Activated T-cell treated with anti-CD3 and anti-CD28 coated beads for 4 hours (primary cell): ENCODE results near the gene CASQ2.

Experiments
- DNase-seq: peaks from one replicate; pipeline ENCODE4 v3.0.0-alpha.2; 2020

CASQ2 gene

GRCh38 chr1:115727706-115728249, 40.7 kb downstream of the CASQ2 start:
- DNase-seq = no peak

DNA sequence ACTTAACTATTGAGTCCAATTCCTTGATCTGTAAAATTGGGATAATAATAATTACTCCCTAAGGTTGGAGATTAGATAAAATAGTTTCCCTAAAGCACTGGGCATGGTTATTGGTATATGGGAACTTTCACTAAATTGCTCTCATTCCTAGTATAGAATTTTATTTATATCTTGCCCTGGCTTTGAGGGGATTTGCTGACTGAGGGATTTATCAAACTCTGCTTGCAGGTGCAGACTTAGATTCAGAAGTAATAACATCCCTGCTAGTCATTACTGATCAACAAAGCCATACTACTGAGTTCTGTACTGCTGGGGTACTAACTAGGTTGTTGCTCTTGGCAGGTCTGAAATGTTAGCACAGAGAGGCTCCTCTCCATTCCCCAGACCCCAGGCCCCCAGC, 41.9 kb downstream of the CASQ2 start:
- no peak for DNase-seq

DNA sequence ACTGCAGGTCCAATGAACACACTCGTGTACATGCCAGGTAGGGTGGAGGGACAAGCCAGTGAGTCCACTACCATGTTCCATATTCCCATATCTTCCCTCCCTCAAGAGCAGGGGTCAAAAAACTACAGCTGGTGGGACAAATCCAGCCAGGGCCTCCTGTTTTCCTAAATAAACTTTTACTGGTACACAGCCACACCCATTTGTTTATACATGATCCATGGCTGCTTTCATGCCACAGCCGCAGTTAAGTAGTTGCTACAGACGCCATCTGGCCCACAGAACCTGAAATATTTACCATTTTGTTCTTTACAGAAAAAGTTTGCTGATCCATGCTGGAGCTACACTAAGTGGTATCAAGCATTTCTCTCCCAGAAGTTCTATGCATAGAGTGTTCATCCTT, 42.4 kb downstream of the CASQ2 start:
- no peak for DNase-seq

DNA sequence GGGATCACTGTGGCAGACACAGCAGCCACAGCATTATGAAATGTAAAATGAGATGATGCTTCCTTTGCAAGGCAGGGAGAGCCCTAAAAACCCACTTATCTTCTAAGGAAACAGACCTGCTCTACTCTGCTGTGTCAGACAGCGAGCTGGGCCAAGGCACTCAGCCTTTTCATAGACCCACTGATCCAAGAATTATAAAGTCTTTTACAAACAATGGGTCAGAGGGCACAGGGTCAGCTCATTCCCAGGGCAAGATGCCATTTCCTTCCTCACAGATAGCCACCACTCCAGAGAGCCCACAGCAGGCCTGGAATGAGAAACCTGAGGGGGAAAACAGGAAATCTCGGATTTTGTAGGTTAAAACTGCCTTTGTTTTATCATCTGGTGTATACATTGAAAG, 42.9 kb downstream of the CASQ2 start:
- no peak for DNase-seq

DNA sequence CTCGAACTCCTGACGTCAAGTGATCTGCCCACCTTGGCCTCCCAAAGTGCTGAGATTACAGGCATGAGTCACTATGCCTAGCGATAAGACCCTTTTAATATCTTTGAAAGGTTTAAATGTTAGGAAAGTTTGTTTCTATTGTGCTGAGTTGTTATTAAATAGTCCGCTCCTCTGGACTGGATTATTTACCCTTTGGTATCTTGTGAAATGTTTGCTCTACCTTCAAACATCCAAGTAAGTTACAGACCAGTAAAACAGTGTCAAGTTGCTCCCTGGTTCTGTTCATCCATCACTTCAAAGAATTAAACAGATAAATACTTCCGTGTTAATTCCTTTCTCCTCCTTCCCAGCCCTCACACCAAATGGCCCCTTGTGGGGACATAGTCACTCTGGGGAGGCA, 44.8 kb downstream of the CASQ2 start:
- DNase-seq = no peak

DNA sequence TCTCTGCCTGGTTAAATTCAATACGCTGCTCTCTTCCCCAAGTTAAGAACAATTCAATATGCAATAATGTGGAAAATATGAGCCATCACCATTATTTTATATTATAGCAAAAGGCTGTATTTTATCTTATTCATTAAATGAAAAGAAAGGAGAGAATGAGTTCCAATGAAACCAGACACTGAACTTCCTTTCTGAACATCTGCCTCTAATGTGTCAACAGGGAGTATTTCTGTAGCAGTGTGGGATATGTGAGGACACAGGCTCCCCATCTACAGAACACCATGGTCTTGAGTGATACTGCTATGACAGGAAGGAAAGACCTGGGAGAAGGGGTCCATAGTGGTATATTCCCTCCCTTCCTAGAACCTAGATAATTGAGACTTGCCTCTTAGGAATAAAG, 46.3 kb downstream of the CASQ2 start:
- DNase-seq = no peak

DNA sequence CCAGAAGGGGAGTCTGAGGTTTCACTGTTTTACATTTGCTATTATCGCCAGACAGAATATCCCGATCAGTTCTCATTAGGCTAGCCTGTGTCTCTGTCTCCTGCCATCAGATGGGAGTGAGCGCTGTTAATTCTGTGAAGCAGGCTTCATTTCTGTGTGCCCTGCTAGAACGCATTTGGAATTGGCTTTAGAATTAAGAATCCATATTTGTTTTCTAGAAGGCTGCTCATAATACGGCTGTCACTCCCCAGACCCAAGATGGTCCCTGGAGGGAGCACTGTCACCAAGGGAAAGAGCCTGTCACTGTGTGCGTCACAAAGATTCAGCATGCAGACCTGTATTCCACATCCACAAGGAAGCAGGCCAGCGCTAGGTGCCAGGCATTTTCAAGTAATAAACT, 49.2 kb downstream of the CASQ2 start:
- DNase-seq = no peak

- no peak for DNase-seq
Observed at GRCh38 chr1:115718011-115718754, 50.3 kb downstream of the CASQ2 start.

DNA sequence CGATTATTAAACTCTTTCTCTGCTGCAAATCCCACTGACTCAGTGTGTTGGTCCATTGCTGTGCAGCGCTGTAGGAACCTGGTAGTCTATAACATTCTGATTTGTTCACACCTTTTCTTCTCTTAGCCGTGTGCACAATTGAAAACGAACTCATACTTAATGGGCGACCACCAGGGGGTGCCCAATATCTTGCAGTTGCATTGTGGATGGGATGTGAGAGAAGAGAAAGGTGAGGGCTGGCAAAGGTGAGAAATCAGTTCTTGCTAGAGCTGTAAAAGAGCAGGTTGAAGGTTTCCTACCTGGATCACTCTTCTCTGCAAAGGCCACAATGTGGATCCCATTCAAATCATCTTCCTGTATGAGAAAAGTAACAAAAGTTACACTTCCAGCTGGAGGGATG, 51.0 kb downstream of the CASQ2 start:
- DNase-seq = no peak

DNA sequence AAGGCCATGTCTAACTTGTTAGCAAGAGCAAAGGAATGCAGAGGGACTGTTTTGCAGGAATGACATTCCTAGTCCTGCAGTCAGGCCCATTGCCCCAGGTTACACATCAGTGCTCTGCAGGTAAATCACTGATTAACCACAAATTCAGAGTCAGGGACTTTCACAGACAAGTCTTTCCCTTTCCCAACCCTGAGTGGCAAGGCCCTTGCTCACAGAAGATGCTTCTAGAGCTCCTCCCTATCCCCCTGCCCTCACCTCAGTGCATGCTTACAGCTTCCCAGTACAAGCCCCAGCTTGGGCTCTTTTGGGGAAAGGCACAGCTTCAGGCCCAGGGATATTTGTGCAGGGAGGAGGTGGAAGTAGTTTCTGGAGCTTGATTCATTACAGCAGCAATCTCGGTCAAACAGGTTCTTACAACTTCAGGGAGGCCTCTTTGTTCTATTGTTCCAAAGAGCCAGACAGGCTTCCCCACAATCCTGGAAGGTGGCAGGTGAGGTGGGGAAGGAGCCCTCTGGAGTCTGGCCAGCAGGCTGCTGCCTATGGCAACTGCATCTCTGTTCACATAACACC, 53.9 kb downstream of the CASQ2 start:
- no peak for DNase-seq

GRCh38 chr1:115713906-115714305, 54.6 kb downstream of the CASQ2 start:
- DNase-seq = no peak

DNA sequence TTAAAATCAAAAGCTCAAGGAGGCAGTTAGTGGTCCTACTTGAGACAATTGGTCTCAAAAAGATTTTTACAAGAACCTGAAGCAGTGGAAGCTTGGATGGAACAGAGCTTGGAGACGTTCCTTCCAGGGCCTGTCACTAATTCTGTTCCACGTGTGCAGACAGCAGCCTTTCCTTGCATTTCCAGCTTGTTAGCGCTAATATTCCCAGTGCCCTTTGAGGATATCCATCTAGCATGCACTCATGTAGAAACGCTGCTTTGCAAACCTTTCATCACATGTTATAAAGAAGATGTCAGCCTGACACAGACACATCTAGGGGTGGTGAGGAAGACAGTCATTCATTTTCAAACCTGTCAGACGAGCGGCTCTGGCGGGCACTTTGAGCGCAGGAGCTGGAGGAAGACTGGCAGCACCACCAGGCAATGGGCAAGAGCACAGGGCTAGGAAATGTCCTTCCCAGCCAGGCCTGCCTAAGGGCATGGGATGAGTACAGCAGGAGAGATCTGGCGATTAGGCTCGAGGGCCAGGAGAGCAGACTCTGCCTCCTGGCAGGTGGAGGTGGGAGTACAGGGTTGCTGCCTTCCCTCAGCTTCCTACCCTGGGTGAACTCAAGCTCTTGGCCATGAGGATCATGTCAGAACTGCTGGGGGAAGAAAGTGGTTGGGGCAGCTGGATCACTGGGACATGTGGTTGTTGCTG, 55.5 kb downstream of the CASQ2 start:
- DNase-seq = no peak

DNA sequence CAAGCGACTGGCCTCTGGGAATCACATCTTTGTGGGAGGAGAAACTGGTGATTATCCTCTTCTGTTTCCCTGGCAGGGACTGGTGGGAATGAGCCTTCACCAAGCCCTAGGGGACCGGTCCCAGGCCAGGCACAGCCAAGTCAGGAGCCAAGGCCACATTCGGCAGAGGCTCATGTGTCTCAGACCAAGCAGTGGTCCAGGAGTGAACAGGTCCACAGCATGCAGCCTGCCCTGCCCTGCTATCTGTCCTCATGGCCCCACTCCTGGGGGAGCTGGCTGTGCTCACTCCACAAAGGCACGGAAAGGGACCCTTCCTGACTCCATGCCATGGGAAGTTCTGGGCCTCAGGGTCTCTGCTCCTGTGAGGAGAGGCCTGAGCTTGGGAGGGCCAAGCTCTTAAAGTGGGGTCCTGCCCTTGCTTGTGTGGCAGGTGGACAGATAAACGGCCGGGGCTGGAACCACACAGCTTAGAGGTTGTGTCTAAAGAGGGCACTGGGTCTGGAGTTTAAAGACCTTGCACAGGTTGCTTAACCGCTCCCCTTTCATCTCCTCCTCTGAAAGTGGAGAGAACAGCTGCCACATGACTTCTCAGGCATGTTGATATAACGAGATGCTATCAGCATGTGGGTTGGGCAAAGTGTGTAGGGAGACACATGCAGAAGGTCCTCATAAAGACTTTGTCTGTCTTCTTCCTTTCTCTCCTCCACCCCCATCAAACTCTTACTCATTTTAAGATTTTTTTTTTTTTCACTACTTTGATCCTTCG, 57.5 kb downstream of the CASQ2 start:
- no peak for DNase-seq

- no peak for DNase-seq
Observed at GRCh38 chr1:115706587-115707425, 61.7 kb downstream of the CASQ2 start.

DNA sequence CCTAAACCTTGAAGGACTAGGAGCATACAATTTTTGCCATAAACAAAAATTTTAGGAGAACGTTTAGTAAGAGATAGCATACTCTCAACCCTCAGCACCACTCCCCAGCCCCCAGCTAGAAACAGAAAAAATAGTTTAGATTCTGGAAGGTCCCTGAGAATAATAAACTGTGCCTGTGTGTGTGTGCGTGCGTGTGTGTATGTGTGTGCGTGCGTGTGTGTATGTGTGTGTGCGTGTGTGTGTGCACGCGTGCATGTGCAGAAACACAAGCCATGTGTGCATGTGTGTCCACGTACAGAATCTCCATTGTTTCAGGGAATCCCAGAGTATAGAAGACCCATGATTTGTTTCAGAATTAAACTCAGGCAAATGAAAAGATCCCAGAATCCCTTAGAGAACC, 62.6 kb downstream of the CASQ2 start:
- no peak for DNase-seq

DNA sequence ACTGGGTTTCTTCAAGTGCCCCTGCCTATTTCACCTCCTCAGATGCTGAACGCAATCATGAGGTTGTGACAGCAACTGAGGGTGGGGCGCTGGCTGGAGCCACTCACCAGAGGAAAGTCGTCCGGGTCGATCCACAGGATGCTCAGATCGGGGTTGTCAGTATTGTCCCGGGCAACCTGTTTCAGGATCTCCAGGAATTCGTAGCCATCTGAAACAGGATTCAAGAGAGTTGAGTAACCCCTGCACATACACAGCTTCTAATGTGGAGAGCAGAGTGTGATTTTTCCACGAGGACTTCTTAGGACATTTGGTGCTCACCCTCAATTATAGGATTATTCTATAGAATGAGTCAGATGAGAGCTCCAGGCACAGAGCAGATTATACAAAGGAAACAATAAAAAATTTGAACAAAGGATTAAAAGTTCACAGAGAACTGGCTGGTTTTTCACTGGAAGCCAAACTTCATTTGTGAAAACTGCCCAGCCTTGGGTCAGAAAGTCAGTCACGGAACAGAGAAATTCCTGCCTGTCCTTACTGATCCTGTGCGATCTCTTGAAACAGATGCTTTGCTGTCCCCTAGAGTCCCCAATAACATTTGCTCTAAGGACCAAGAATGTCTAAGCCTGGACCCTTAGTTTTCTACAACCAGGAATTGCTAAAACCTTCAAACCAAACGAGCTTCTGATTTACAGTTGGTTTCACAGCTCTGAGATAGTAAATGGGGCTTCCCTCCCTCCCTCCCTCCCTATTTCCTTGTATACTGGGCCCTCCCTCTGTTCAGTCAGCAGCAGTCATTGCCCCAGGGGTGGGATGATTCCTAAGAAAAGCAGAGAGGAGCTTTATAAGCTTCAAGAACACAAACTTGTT, 63.2 kb downstream of the CASQ2 start:
- DNase-seq = no peak

GRCh38 chr1:115702959-115703358, 65.6 kb downstream of the CASQ2 start:
- no peak for DNase-seq

GRCh38 chr1:115701090-115701489, 67.4 kb downstream of the CASQ2 start:
- no peak for DNase-seq

DNA sequence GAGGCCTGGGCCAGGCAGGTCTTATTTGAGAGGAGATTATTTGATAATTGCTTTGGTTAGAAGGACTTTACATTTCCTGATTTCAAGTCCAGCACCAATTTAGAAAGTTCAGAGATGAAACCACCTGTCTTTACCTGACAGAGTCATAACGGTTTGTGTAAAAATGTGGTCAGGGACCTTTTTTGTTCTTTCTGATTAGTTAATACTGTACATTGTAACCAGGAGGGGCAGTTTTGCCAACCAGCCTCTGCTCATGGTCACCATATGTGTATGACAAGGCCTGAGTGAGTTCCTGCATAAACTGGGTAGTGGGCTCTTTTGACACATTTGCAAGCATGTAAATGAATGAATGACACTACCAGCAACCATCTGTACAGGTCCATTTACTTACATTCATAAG, 70.9 kb downstream of the CASQ2 start:
- DNase-seq = no peak

DNA sequence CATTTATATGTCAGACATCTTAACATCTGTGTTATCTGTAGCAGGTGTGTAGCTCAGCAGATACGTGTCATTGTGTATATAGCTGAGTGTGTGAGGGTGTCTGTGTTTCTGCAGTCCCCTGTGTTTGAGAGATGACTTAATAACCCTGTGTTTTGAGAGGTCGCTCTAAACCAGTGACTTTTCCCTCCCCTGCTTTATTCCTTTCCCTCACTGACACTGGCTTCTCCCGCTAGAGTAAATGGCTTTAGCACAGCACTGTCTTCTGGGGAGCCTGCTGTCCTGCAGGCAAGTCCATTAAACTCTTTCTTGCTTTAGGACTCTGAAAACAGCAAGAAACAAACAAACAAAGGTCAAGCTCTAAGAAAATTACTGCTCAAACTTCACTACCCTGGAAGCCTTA, 73.7 kb downstream of the CASQ2 start:
- no peak for DNase-seq

DNA sequence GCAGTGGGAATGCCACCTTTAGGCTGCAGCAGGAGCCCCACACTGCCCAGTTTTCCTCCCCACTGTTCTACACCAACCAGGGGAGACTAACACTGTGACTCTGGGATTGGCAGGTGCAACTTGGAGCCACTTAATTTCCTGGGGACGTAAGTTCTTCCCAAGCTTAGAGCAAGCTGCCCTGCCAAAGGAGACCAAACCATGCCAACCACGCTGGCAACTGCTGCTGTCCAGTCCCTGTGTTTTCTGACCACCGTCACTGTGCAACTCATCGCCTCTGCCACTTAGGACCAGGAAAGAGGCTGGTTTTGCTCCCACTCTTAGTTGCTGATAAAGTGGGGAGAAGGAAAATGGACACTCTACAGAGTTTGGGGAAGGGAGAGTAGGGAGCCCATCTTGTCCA, 76.3 kb downstream of the CASQ2 start:
- no peak for DNase-seq
